GM12874 (cell line): ENCODE results near the gene MCM6.

Source experiments
- TF ChIP-seq, protein P1 (sequence below): IDR thresholded peaks from 2 replicates; pipeline ENCODE4 v1.5.1; 2011; ENCODE audit warnings: low read depth, mild to moderate bottlenecking, control low read depth, low read length, moderate library complexity; ENCODE audit not compliant: insufficient read depth

MCM6 gene

DNA sequence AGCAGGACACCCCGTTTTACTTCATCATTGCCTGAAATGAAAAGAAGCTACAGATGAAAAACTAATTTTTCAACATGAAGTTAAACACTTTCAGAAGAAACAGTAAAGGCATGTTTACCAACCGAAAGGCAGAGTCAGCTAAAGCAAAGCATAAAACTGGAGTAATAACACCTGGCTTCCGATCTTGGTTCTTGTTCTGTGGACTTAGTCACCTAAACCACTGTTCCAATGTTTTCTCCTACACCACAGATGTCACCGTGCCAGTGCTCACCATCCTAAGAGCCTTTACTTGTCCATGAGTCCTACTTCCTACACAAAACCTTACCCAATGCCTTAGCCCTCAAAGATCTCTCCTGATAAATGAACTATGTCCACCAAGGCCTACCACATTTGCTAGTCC is 13.5 kb downstream of the MCM6 start:
- TF ChIP-seq, protein P1, sequence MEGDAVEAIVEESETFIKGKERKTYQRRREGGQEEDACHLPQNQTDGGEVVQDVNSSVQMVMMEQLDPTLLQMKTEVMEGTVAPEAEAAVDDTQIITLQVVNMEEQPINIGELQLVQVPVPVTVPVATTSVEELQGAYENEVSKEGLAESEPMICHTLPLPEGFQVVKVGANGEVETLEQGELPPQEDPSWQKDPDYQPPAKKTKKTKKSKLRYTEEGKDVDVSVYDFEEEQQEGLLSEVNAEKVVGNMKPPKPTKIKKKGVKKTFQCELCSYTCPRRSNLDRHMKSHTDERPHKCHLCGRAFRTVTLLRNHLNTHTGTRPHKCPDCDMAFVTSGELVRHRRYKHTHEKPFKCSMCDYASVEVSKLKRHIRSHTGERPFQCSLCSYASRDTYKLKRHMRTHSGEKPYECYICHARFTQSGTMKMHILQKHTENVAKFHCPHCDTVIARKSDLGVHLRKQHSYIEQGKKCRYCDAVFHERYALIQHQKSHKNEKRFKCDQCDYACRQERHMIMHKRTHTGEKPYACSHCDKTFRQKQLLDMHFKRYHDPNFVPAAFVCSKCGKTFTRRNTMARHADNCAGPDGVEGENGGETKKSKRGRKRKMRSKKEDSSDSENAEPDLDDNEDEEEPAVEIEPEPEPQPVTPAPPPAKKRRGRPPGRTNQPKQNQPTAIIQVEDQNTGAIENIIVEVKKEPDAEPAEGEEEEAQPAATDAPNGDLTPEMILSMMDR = no peak

DNA sequence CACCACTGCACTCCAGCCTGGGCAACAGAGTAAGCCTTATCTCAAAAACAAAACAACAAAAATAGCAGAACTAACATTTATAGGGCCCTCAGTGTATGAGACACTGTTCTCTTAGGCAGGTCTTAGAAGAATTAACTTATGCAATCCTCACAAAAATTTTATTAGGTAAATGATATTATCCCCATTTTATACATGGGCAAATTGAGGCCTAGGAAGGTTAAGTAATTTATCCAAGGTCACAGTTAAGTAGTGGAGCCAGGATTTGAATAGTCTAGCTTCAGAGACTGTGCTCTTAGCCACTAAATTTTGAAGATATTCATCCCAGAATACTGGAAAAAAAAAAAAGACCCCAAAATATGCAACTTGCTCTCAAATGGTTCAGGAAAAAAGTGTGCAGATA is 22.8 kb downstream of the MCM6 start:
- TF ChIP-seq, protein P1 = no peak

DNA sequence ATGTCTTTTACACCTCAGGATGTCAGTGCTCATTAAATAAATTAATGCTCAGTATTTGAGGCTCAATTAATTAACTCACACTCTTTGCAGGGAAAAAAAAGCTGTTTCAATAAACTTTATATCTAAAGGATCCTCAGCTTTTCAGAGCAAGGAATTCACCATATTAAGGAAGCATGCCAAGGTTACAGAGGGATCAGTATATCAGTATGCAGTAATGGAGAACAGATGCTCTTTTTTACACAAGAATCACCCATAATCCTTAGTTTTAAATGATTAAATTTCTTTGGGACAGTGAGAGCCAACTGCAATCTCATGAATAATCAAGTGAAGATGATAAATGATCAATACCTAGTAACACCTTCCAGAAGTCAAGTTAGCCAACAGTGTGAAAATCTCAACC is 24.4 kb downstream of the MCM6 start:
- TF ChIP-seq, protein P1 = no peak

DNA sequence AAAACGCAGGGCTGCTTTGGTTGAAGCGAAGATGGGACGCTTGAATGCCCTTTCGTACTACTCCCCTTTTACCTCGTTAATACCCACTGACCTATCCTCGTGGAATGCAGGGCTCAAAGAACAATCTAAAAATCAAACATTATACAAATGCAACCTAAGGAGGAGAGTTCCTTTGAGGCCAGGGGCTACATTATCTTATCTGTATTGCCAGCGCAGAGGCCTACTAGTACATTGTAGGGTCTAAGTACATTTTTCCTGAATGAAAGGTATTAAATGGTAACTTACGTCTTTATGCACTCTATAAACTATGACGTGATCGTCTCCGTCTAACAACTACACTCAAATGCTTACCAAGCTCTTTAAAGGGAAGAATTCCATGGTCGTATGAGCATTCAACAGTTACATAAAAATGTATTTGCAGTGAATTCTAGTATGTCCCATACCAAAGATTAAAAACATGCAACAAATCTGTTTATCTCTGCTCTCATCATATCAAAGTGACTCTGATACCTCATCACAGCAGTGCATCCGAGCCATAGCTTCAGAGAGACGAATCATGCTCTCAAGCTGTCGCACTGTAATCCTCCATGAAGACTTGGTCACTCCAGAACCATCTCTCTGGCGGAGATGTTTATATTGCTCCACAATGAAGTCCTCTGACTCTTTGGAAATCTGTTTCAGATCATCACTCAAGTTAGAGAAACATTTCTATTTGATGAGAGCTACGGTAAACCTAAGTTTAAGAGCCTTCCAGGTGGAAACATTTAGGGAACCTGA is 25.2 kb downstream of the MCM6 start:
- TF ChIP-seq, protein P1 = no peak

DNA sequence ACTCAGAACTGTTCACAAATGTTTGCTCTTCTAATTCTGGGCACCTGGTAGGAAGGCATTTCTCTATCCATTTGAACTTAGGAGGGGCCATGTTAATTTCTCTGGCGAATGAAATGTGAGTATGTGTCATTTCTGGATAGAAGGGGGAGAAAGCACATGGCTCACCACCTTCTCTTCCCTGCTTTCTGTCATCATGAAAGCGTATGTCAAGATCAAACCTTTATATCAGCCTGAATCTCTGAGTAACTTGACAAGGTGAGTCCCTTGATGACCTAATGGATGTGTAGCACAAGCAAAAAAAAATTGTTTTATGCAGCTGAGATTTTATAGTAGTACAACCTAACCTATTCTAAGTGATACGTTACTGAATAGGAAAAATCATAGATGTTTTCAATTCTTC is 27.2 kb downstream of the MCM6 start:
- TF ChIP-seq, protein P1 = no peak

DNA sequence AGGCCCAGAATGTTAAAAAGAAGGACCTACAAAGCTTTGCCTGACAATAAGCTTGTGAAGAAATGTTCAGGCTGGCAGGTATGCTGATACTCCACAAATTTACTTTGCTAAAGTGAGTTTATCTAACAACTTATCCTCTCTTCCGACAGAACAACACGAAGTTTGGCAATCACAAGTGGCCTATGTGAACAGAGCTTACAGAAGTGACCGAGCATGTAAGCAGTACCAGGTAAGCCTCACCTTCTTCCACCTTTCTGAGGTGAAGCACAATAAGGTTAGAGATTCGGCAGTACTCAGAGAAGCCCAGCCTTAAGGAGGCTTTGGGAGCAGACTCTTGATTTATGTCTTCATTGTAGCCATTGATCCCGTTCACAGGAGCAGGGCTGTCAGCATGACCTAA is 30.2 kb downstream of the MCM6 start:
- TF ChIP-seq, protein P1 = no peak

DNA sequence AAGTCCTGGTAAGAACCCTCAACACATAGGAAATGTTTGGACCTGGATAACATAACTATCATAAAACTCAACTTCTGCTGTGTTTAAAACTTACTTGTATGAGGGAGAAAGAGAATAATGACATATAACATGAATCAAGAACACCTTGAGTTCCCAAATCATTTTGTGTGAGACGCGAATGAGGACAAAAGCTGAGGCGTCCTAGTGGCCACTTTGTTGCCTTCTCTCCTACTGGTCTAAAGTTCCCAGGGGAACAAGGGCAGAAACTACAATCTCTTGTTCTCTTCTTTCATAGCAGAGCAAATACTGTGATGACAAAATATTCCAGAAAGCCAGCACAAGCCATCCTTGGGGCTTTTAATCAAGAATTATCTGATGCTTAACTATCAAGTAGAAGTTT is 31.0 kb downstream of the MCM6 start:
- TF ChIP-seq, protein P1 = no peak
